Activated CD4-positive, alpha-beta T cell treated with anti-CD3 and anti-CD28 coated beads, Interleukin-2, amount 50 U/mL, for 48 hours (primary cell): Measurements from ENCODE around the gene RPS6KL1.

Experiments
- DNase-seq, 2 experiments: peaks; one replicate each; pipeline ENCODE4 v3.0.0-alpha.2; 2020

Gene RPS6KL1, protein sequence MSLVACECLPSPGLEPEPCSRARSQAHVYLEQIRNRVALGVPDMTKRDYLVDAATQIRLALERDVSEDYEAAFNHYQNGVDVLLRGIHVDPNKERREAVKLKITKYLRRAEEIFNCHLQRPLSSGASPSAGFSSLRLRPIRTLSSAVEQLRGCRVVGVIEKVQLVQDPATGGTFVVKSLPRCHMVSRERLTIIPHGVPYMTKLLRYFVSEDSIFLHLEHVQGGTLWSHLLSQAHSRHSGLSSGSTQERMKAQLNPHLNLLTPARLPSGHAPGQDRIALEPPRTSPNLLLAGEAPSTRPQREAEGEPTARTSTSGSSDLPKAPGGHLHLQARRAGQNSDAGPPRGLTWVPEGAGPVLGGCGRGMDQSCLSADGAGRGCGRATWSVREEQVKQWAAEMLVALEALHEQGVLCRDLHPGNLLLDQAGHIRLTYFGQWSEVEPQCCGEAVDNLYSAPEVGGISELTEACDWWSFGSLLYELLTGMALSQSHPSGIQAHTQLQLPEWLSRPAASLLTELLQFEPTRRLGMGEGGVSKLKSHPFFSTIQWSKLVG

DNA sequence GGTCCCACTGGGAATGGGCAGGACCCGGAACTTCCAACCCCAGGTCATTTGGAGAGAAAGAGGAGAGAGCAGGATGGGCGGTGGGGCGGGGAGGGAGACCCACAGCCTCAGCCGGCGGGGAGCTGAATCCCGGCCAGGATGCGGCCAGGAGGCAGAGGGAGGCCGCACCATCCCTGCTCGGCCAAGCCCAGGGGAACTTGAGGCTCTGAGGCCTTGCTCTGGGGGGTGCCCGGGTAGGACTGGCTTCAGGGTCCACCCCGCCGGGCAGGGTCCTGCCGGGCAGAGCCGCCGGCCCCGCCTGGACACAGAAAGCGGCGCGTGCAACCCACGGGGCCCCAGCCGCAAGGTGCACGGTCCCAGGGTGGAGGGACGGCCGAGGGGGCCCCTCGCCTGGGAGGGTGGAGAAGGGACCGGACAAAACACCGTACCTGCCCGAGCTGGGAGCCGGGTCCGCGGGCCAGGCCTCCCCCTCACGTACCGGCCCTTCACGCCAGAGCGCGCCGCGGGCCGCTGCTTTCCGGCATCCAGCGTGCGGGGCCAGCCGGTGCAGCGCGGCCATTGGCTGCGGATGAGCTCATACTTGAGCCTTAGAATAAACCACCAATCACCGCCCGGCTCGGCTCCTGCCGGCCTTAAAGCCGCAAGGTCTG lies at the start of gene RPS6KL1:
Gene RPS6KL1 (minus strand): TSS at position 509 of the 650 bp plus-strand sequence. CDS start 1,719 bp downstream, outside the sequence.
- DNase-seq, result peak; percentile 71 to 77

DNA sequence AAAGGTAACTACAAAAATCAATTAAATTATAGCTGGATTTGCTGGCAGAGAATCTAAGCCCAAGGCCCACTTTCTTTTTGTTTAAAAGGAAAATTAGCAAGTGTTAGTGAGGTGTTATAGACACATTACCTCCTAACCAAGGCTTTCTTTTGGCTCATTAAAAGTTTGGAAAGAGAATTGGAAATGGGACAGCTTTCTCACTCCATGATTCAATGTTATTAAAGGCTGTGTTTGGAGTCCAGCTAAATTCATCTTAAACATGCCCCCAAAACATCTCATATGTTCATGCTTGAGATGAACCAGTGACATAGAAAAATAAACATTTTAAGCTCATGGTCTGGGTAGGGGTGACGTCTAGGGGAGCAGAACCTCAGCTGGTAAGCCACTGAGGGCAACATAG lies 45.8 kb upstream of the RPS6KL1 start:
- DNase-seq, result no peak

GRCh38 chr14:74965486-74966153 lies 42.6 kb upstream of the RPS6KL1 start:
- DNase-seq, result no peak

- DNase-seq, result no peak
Observed at GRCh38 chr14:74964787-74965485, 41.9 kb upstream of the RPS6KL1 start.

- no peak for DNase-seq
Observed at GRCh38 chr14:74963705-74964271, 40.7 kb upstream of the RPS6KL1 start.

GRCh38 chr14:74963178-74963704 lies 40.2 kb upstream of the RPS6KL1 start:
- no peak for DNase-seq

- DNase-seq, result no peak
Observed at GRCh38 chr14:74962493-74962892, 39.4 kb upstream of the RPS6KL1 start.

- DNase-seq, result no peak
Observed at GRCh38 chr14:74962046-74962445, 39.0 kb upstream of the RPS6KL1 start.

DNA sequence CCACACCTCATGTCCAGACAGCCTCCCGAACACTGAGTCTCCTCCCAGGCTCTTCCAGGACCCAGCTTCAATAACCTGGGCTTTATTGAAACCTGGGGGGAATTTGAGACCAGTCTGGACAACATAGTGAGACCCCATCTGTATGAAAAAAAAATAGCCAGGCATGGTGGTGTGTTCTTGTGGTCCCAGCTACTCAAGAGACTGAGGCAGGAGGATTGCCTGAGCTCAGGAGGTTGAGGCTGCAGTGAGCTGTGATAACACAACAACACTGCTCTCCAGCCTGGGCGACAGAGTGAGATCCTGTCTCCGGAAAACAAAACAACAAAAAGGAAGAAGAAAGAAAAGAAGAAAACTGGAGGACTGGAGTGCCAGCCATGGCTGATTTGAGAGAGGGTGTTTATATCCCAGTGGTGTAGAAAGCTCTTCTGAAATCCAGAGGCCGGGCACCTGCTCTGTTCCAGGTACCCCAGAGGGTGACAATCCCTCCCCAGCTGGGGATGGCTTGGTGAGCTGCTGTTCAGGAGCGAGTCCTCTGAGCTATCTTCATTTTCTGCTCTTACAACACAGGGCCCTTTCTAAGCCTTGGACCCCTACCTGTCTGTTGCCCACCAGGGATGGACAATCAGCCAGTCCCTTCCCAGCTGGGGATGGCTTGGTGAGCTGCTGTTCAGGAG lies 38.3 kb upstream of the RPS6KL1 start:
- DNase-seq, result no peak

DNA sequence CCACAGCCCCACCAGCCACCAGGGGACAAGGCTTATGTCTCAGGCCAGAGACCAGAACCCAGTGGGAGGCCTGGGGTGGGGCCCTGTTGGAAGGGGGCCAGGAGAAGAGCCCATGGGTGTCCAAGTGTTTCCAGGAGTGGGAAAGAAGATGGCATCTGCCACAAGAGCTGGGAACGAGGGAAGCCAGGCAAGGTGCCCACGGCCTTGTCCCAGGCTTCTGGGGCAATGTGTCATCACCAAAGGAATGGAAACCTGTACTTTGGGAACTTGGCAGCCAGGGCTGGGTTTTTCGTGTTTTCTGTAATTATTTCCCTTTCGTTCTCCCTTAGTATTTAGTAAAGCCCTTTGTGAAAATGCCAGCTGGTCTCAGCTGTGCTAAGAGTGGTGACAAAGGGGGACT lies 37.7 kb upstream of the RPS6KL1 start:
- no peak for DNase-seq

GRCh38 chr14:74959596-74960180 lies 36.6 kb upstream of the RPS6KL1 start:
- DNase-seq, result no peak

DNA sequence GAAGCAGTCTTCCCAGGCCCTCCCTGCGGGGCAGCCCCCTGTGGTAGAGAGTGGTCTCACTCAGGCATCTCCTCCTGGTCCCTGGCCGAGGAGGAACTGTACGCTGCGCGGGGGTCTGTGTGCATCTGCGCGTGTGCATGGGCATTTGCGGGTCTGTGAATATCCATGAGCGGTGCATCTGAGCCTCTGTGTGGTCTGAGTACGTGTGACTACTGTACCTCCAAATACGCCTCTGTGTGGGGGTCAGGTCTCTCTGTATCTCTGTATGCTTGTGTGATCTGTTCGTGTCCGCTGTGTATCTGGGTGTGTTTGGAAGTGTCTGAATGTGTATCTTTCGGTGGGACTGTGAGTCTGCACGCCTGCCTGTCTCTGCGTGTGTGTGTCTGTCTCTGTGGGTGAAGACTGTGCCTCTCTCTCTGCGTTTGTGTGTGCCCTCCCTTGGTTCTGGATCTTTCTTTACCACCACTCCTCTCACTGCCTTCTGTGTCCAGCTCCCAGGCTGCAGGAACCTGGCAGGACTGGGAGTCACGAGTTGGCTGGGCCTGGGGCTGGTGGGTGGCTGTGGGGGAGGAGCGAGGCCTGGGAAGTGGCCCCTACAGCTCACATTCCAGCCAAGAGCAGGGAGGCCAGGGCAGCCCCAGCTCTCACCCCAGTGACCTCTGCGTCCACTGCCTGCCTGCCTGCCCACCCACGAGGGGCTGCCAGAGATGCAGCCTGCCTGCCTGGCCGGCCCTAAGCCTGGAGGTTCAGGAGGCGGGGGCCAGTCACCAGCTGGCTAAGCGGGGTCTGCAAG lies 33.4 kb upstream of the RPS6KL1 start:
- no peak for DNase-seq

DNA sequence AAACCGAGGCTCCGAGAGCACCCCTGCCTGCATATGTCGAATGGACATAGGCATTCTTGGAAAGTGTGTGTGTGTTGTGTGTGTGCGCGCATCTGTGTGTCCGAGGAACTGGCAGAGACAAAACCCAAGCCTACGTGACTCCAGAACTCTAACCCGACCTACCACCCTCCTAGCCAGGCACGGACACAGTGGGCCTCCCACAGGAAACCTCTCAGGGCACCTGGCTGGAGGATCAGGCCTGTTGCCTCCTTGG lies 32.9 kb upstream of the RPS6KL1 start:
- DNase-seq, result no peak

- DNase-seq, result peak; percentile 42 to 46
Observed at GRCh38 chr14:74955229-74956026, 32.4 kb upstream of the RPS6KL1 start, which contains the start of gene PGF. Gene PGF (minus strand): TSS chr14:74955597. CDS start chr14:74955242, 355 bp downstream.

DNA sequence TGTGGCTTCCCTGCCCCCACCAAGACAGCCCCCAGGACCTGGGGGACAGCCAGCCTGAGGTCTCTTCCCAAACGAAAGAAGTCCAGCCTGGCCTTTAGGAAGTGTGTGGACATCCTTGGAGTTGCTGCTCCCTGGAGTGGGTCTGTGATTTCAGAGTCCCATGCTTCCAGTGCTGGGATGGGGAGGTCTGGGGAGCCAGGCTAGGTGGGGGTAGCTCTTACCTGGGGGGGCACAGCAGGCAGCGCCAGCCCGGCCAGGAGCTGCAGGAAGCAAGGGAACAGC lies 31.8 kb upstream of the RPS6KL1 start:
- no peak for DNase-seq

DNA sequence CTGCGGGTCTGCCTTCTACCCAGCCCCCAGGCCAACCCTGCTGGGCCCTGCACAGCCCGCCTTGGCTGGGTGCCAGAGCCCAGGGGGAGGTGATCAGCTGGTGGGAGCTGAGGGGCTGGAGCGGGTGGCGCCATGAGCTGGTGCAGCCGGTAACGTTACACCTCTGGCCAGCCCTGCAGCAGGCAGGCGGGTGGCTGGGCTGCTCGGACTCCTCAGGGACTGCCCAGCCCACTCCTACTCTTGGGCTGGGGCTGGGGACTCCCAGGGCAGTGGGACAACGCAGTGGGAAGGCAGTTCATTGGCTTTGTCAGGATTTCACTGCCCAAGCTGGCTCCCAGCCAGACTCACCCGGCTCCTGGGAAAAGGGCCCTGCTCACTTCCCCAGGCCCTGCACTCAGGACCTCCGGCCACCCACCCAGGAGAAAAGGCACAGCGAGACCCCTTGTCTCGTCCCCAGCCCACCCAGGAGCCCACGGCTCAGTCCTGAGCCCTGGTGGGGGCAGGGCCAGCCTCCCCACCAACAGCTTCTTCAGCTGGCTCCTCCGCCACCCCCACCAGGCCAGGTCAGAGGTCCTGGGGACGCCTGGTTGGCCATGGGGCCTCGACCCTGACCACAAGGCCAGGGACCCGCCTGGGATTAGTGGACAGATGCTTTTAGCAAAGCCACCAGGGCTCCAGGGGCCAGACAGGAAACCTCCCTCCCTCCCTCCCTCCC lies 31.3 kb upstream of the RPS6KL1 start:
- no peak for DNase-seq

- no peak for DNase-seq
Observed at GRCh38 chr14:74953686-74954085, 30.6 kb upstream of the RPS6KL1 start.

GRCh38 chr14:74952697-74953484 lies 29.8 kb upstream of the RPS6KL1 start:
- no peak for DNase-seq
